Activated naive CD8-positive, alpha-beta T cell treated with anti-CD3 and anti-CD28 coated beads, Interleukin-2, amount 50 U/mL, for 24 hours (primary cell): Measurements from ENCODE around the gene SORCS2.

Experiments used
- ATAC-seq: fragments of 150-1000 bp; cut with Tn5 transposase; one replicate; pipeline ENCODE4 v1.10.0; 2021
- DNase-seq: peaks from one replicate; pipeline ENCODE4 v3.0.0; 2021
- H3K27ac Mint-ChIP-seq: one replicate; pipeline ENCODE4 v1.8.0; 2021; ENCODE audit warnings: mild to moderate bottlenecking, mixed read lengths
- H3K27me3 Mint-ChIP-seq: one replicate; pipeline ENCODE4 v1.8.0; 2021; ENCODE audit warnings: mixed read lengths
- H3K36me3 Mint-ChIP-seq: one replicate; pipeline ENCODE4 v1.8.0; 2021; ENCODE audit warnings: low read depth, mixed read lengths
- H3K4me1 Mint-ChIP-seq: one replicate; pipeline ENCODE4 v1.8.0; 2021; ENCODE audit warnings: mixed read lengths
- H3K4me3 Mint-ChIP-seq: one replicate; pipeline ENCODE4 v1.8.0; 2021; ENCODE audit warnings: mild to moderate bottlenecking, moderate library complexity, mixed read lengths
- H3K9me3 Mint-ChIP-seq: one replicate; pipeline ENCODE4 v1.8.0; 2021; ENCODE audit warnings: mixed read lengths

SORCS2 gene

GRCh38 chr4:7761312-7761711, 569.0 kb downstream of the SORCS2 start:
- no peaks in the 10 kb centered on the region for H3K9me3 Mint-ChIP-seq
- peaks cover 44% of the 10 kb centered on the region for H3K4me1 Mint-ChIP-seq
- H3K36me3 Mint-ChIP-seq: no peaks in the 10 kb centered on the region
- ATAC-seq (no peak), DNase-seq (no peak)
- no peak overlapping the region for H3K4me3 Mint-ChIP-seq
- no peaks in the 10 kb centered on the region for H3K27me3 Mint-ChIP-seq
- no peak overlapping the region for H3K27ac Mint-ChIP-seq

GRCh38 chr4:7761720-7762119, 569.4 kb downstream of the SORCS2 start:
- Mint-ChIP-seq H3K36me3 (no peaks in the 10 kb centered on the region), H3K27ac (no peak overlapping the region), H3K4me1 (peaks cover 44% of the 10 kb centered on the region), H3K27me3 (no peaks in the 10 kb centered on the region), H3K9me3 (no peaks in the 10 kb centered on the region), H3K4me3 (no peak overlapping the region)
- DNase-seq (peak; percentile 60), ATAC-seq (peak; percentile 57)

GRCh38 chr4:7762376-7763030, 570.2 kb downstream of the SORCS2 start:
- H3K27me3 Mint-ChIP-seq: no peaks in the 10 kb centered on the region

GRCh38 chr4:7763106-7763505, 570.8 kb downstream of the SORCS2 start:
- peaks cover 30% of the 10 kb centered on the region for H3K4me1 Mint-ChIP-seq
- no peaks in the 10 kb centered on the region for H3K27me3 Mint-ChIP-seq
- ATAC-seq (no peak), DNase-seq (no peak)
- H3K9me3 Mint-ChIP-seq: no peaks in the 10 kb centered on the region
- H3K36me3 Mint-ChIP-seq: no peaks in the 10 kb centered on the region
- no peak overlapping the region for H3K4me3 Mint-ChIP-seq
- H3K27ac Mint-ChIP-seq: no peak overlapping the region

More at GRCh38 chr4:7762376-7763030, 570.2 kb downstream of the SORCS2 start:
- peaks cover 36% of the 10 kb centered on the region for H3K4me1 Mint-ChIP-seq
- H3K27ac Mint-ChIP-seq: no peak overlapping the region
- no peaks in the 10 kb centered on the region for H3K36me3 Mint-ChIP-seq
- H3K4me3 Mint-ChIP-seq: no peak overlapping the region
- DNase-seq (no peak), ATAC-seq (no peak)
- no peaks in the 10 kb centered on the region for H3K9me3 Mint-ChIP-seq

- Mint-ChIP-seq H3K4me3 (no peak overlapping the region), H3K27ac (no peak overlapping the region), H3K36me3 (no peaks in the 10 kb centered on the region), H3K9me3 (no peaks in the 10 kb centered on the region), H3K4me1 (peaks cover 24% of the 10 kb centered on the region), H3K27me3 (no peaks in the 10 kb centered on the region)
- DNase-seq (no peak), ATAC-seq (no peak)
These were observed 571.5 kb downstream of the SORCS2 start for GRCh38 chr4:7763788-7764187.

- DNase-seq: no peak
- Mint-ChIP-seq H3K27ac (no peak overlapping the region), H3K4me3 (no peak overlapping the region), H3K27me3 (no peaks in the 10 kb centered on the region), H3K4me1 (peaks cover 18% of the 10 kb centered on the region), H3K36me3 (no peaks in the 10 kb centered on the region), H3K9me3 (no peaks in the 10 kb centered on the region)
- no peak for ATAC-seq
These were observed 572.1 kb downstream of the SORCS2 start for GRCh38 chr4:7764466-7764865.

- no peak overlapping the region for H3K27ac Mint-ChIP-seq
- DNase-seq (no peak), ATAC-seq (no peak)
- H3K4me3 Mint-ChIP-seq: no peak overlapping the region
- H3K27me3 Mint-ChIP-seq: no peaks in the 10 kb centered on the region
- no peaks in the 10 kb centered on the region for H3K9me3 Mint-ChIP-seq
- peaks cover 12% of the 10 kb centered on the region for H3K4me1 Mint-ChIP-seq
- H3K36me3 Mint-ChIP-seq: peaks cover 1% of the 10 kb centered on the region
These were observed 573.3 kb downstream of the SORCS2 start for GRCh38 chr4:7765666-7766065.

GRCh38 chr4:7766086-7766485, 573.7 kb downstream of the SORCS2 start:
- H3K27ac Mint-ChIP-seq: no peak overlapping the region
- ATAC-seq: no peak
- H3K27me3 Mint-ChIP-seq: no peaks in the 10 kb centered on the region
- peaks cover 17% of the 10 kb centered on the region for H3K4me1 Mint-ChIP-seq
- peaks cover 4% of the 10 kb centered on the region for H3K36me3 Mint-ChIP-seq
- H3K9me3 Mint-ChIP-seq: no peaks in the 10 kb centered on the region
- H3K4me3 Mint-ChIP-seq: no peak overlapping the region
- DNase-seq: no peak

- ATAC-seq: no peak
- Mint-ChIP-seq H3K36me3 (peaks cover 4% of the 10 kb centered on the region), H3K4me1 (peaks cover 16% of the 10 kb centered on the region), H3K9me3 (no peaks in the 10 kb centered on the region), H3K27me3 (no peaks in the 10 kb centered on the region), H3K27ac (no peak overlapping the region), H3K4me3 (no peak overlapping the region)
- no peak for DNase-seq
These were observed 574.5 kb downstream of the SORCS2 start for GRCh38 chr4:7766661-7767345.

- ATAC-seq (no peak), DNase-seq (no peak)
- Mint-ChIP-seq H3K27ac (no peak overlapping the region), H3K27me3 (no peaks in the 10 kb centered on the region), H3K4me1 (peaks cover 14% of the 10 kb centered on the region), H3K36me3 (peaks cover 4% of the 10 kb centered on the region), H3K9me3 (no peaks in the 10 kb centered on the region), H3K4me3 (no peak overlapping the region)
These were observed 575.2 kb downstream of the SORCS2 start for GRCh38 chr4:7767526-7767925.

- H3K36me3 Mint-ChIP-seq: peaks cover 4% of the 10 kb centered on the region
- H3K9me3 Mint-ChIP-seq: no peaks in the 10 kb centered on the region
- DNase-seq (no peak), ATAC-seq (no peak)
- H3K27ac Mint-ChIP-seq: no peak overlapping the region
- H3K4me1 Mint-ChIP-seq: peaks cover 14% of the 10 kb centered on the region
- H3K27me3 Mint-ChIP-seq: no peaks in the 10 kb centered on the region
- no peak overlapping the region for H3K4me3 Mint-ChIP-seq
These were observed 575.6 kb downstream of the SORCS2 start for GRCh38 chr4:7767966-7768365.

- Mint-ChIP-seq H3K9me3 (no peaks in the 10 kb centered on the region), H3K4me1 (peaks cover 14% of the 10 kb centered on the region), H3K4me3 (no peak overlapping the region), H3K36me3 (peaks cover 4% of the 10 kb centered on the region), H3K27me3 (no peaks in the 10 kb centered on the region), H3K27ac (no peak overlapping the region)
- ATAC-seq (no peak), DNase-seq (no peak)
These were observed 576.4 kb downstream of the SORCS2 start for GRCh38 chr4:7768736-7769135.

GRCh38 chr4:7769396-7770223, 577.3 kb downstream of the SORCS2 start:
- Mint-ChIP-seq H3K27me3 (no peaks in the 10 kb centered on the region), H3K4me3 (no peak overlapping the region), H3K4me1 (peaks cover 14% of the 10 kb centered on the region), H3K9me3 (no peaks in the 10 kb centered on the region), H3K36me3 (peaks cover 4% of the 10 kb centered on the region), H3K27ac (no peak overlapping the region)
- DNase-seq (no peak), ATAC-seq (no peak)

GRCh38 chr4:7770224-7771050, 578.1 kb downstream of the SORCS2 start:
- Mint-ChIP-seq H3K4me3 (no peak overlapping the region), H3K36me3 (peaks cover 4% of the 10 kb centered on the region), H3K27me3 (no peaks in the 10 kb centered on the region), H3K4me1 (peaks cover 14% of the 10 kb centered on the region), H3K9me3 (no peaks in the 10 kb centered on the region), H3K27ac (no peak overlapping the region)
- ATAC-seq (no peak), DNase-seq (no peak)
